GM21360 (cell line): ENCODE results near the gene FLRT2.

Experiments
- ATAC-seq: cut with Tn5 transposase; IDR thresholded peaks from one replicate; pipeline ENCODE4 v1.9.1; 2021; ENCODE audit warnings: mild to moderate bottlenecking, moderate library complexity; ENCODE audit not compliant: unreplicated experiment

The FLRT2 gene

GRCh38 chr14:85528897-85529631, 880 bp upstream of the FLRT2 start:
- ATAC-seq, result no peak

- no peak for ATAC-seq
Observed at GRCh38 chr14:85530626-85531025, 682 bp downstream of the FLRT2 start.

GRCh38 chr14:85531141-85531586, 1.2 kb downstream of the FLRT2 start:
- no peak for ATAC-seq

GRCh38 chr14:85531587-85532373, 1.8 kb downstream of the FLRT2 start:
- no peak for ATAC-seq

- ATAC-seq, result no peak
Observed at GRCh38 chr14:85532374-85533022, 2.6 kb downstream of the FLRT2 start.

- no peak for ATAC-seq
Observed at GRCh38 chr14:85533023-85533860, 3.3 kb downstream of the FLRT2 start.

GRCh38 chr14:85533861-85534291, 3.9 kb downstream of the FLRT2 start:
- ATAC-seq, result no peak

GRCh38 chr14:85534458-85535293, 4.7 kb downstream of the FLRT2 start:
- no peak for ATAC-seq

GRCh38 chr14:85535321-85535720, 5.4 kb downstream of the FLRT2 start:
- ATAC-seq, result no peak

GRCh38 chr14:85535991-85536832, 6.3 kb downstream of the FLRT2 start:
- no peak for ATAC-seq

GRCh38 chr14:85536833-85537190, 6.9 kb downstream of the FLRT2 start:
- no peak for ATAC-seq

- ATAC-seq, result no peak
Observed at GRCh38 chr14:85537526-85537925, 7.6 kb downstream of the FLRT2 start.

- ATAC-seq, result no peak
Observed at GRCh38 chr14:85538636-85539035, 8.7 kb downstream of the FLRT2 start.

GRCh38 chr14:85539510-85539909, 9.6 kb downstream of the FLRT2 start:
- no peak for ATAC-seq

- no peak for ATAC-seq
Observed at GRCh38 chr14:85542623-85543022, 12.7 kb downstream of the FLRT2 start.

GRCh38 chr14:85545738-85546137, 15.8 kb downstream of the FLRT2 start:
- no peak for ATAC-seq

GRCh38 chr14:85546390-85546789, 16.4 kb downstream of the FLRT2 start:
- ATAC-seq, result no peak

- ATAC-seq, result no peak
Observed at GRCh38 chr14:85549697-85550096, 19.8 kb downstream of the FLRT2 start.

GRCh38 chr14:85554106-85554505, 24.2 kb downstream of the FLRT2 start:
- no peak for ATAC-seq
